ENCODE data around the gene ECHS1.
A peak's percentile ranks its signal among the peaks of the same experiment; 100 is the strongest.
"Not testable (repeated sequence)": the region's sequence is repeated elsewhere in the genome, so short reads cannot be mapped to it uniquely, and the experiment has no call there.

The ECHS1 gene

DNA sequence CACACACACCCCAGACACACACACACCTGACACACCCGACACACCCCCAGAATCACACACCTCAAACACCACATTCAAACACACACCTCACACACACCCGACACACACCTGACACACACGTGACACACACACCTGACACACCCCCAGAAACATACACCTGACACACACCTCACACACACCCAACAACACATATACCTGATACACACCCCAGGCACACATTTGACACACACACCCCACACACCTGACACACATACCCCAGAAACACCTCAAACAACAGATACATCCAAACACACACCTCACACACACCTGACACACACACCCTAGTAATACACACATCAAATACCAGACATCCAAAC, 35.8 kb downstream of the ECHS1 start:
- no peak for DNase-seq

- DNase-seq, result peak; percentile 88
Observed at GRCh38 chr10:133336577-133337369, 36.4 kb downstream of the ECHS1 start, which contains the start of gene CALY. Gene CALY (minus strand): TSS chr10:133336896. CDS start chr10:133328989, 7,907 bp downstream.

DNA sequence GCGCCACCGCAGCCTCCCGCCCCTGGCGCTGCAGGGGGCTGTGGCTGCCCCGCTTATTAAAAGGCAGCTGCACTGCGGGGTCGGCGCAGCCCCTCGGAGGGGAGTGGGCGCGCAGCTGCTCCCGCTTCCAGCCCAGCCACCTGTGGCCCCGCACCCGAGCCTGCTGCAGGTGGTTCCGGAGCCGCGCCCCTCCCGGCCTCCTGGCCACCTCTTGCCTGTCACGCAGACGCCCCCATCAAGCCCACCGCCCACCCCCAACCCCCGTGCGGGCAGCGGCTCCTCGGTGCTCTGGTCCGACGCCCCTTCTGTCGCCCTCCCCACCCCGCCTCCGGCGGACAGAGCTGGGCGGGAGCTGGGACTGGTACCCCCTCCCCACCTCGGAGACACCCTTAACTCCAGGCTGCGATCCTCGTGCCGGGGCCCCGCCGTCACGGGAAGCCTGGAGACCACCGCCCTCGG, 37.0 kb downstream of the ECHS1 start:
- DNase-seq, result peak; percentile 47

- peak; percentile 90 for DNase-seq
Observed at GRCh38 chr10:133335246-133336117, 37.7 kb downstream of the ECHS1 start.

DNA sequence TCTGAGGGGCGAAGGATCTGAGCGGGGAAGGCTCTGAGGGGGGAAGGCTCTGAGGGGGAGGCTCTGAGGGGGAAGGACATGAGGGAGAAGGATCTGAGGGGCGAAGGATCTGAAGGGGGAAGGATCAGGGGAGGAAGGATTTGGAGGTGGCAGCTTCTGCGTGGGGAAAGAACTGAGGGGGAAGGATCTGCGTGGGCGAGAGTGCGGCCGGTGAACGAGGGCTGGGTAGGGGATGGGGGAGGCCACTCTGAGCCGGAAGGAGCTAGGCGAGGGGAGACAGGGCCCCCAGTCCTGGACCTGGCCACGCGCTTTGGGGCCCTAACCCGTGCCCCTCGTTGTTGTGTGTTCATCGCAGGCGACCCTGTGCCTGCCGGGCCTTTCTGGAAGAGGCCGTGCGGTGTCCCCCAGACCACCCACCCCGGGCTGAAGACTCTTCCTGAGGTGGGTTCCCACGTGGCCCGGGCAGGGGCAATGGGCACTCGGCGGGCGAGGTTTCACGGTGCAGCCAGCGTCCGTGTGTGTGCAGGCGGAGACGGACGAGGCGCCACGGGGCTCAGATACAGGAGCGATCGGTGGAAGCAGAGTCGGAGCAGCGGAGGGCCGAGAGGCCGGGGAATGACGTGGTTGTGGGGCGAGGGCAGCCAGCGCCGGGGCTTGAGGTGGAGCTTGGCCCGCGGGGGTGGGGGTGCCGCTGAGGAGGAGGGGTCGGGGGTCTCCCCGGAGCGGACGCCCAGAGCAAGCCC, 38.5 kb downstream of the ECHS1 start:
- DNase-seq, result no peak

- DNase-seq, result no peak
Observed at GRCh38 chr10:133332936-133333699, 40.0 kb downstream of the ECHS1 start.

DNA sequence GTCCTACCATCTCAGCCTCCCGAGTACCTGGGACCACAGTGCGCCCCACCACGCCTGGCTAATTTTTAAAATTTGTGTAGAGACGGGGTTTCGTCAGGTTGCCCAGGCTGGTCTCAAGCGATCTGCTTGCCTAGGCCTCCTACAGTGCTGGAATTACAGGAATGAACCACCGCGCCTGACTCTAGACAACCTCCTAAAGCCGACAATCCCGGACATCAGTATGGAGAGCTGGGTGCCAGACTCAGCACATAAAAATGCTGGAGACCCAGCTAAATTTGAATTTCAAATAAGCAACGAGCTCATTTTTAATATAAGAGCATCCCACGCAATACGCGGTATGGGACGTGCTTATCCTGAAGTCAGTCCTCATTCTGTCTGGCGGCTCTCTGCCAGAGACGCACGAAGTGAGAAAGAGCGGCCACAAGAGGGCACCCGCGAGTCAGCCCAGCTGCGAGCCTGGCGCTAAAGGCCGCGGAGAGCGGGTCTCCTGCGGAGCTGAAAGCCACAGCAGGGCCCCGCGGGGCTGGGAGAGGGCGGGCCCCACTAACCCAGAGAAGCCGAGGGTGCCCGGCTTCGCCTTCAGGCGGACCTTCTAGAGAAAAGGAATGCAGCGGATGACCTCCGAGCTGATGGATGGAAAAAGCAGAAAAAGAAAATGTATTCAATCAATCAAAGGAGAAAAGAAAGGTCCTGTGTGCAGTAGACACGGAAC, 43.5 kb downstream of the ECHS1 start:
- DNase-seq, result peak; percentile 89

GRCh38 chr10:133328358-133329343, 44.5 kb downstream of the ECHS1 start:
- DNase-seq, result no peak

- DNase-seq, result no peak
Observed at GRCh38 chr10:133327651-133328357, 45.4 kb downstream of the ECHS1 start.

DNA sequence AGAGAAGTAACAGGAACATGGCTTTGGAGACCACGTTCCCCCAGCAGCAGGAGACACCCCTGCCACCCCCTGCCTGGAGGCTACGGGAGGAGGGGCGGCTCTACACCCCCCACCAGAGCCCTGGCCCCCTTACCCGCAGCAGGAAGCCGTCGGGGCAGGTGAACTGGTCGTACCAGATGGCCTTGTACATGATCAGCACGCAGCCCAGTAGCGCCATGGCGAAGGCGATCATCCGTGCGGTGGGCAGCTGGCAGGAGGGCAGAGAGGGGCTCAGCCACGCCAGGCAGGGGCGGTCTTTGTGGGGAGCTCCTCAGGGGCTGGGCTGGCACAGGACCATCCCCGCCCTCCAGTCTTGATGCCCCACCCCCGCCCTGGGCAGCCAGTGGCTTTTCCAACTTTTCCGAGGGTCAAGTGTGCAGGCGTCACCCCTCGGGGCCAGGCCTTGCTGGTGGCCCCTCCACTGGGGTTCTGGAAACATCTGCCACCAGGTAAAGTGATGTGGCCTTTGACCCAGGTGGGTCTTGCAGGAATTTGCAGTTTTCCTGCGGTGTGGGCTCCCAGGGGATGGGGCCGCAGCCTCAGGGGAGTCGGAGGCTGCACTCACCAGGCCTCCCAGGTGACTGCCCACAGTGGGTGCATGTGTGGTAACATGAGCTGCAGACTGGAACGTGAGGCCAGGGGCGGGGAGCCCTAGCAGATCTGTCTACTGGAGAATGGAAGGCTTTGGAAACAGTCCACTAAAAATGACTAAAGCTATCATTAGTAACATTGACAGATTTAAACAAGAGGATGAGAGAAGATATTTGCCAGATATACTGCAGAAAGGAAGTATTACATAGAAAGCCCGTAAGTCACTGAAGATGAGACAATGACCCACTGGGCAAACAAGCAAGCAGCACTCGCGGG, 46.2 kb downstream of the ECHS1 start:
- no peak for DNase-seq

GRCh38 chr10:133326223-133326551, 47.0 kb downstream of the ECHS1 start:
- no peak for DNase-seq

- DNase-seq, result peak; percentile 47
Observed at GRCh38 chr10:133325440-133326222, 47.5 kb downstream of the ECHS1 start.

GRCh38 chr10:133324857-133325260, 48.3 kb downstream of the ECHS1 start:
- DNase-seq, result no peak

- peak; percentile 66 for DNase-seq
Observed at GRCh38 chr10:133324198-133324792, 48.9 kb downstream of the ECHS1 start.

GRCh38 chr10:133322064-133322709, 51.0 kb downstream of the ECHS1 start:
- not testable (repeated sequence) for DNase-seq

DNA sequence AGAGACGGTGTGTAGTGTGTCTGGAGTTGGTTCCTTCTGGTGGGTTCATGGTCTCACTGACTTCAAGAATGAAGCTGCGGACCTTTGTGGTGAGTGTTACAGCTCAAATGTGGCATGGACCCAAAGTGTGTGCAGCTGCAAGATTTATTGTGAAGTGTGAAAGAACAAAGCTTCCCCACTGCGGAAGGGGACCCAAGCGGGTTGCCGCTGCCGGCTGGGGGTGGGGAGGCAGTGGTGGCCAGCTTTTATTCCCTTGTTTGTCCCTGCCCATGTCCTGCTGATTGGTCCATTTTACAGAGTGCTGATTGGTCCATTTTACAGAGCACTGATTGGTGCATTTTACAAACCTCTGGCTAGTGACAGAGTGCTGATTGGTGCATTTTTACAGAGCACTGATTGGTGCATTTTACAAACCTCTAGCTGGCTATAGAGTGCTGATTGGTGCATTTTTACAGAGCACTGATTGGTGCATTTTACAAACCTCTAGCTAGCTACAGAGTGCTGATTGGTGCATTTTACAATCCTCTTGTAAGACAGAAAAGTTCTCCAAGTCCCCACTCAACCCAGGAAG, 52.2 kb downstream of the ECHS1 start:
- DNase-seq, result not testable (repeated sequence)

Measured in activated T-cell treated with anti-CD3 and anti-CD28 coated beads, Interleukin-2, amount 50 U/mL, for 1 hour (primary cell).